Mesendoderm (in vitro differentiated cells): Measurements from ENCODE around the gene VTI1A.

Experiments used
- DNase-seq: peaks from one replicate; pipeline ENCODE4 v3.0.0; 2013
- H2AK5ac ChIP-seq: 2 replicates; pipeline ENCODE4 v1.6.1; 2013; ENCODE audit warnings: low read length, inconsistent platforms
- H2BK120ac ChIP-seq: 2 replicates; pipeline ENCODE4 v1.6.1; 2013; ENCODE audit warnings: low read depth, mild to moderate bottlenecking, low read length, moderate library complexity, mixed read lengths
- H2BK15ac ChIP-seq: replicated peaks from 2 replicates; pipeline ENCODE4 v1.6.1; 2013; ENCODE audit warnings: low read depth, mild to moderate bottlenecking, moderate library complexity
- H2BK5ac ChIP-seq: 2 replicates; pipeline ENCODE4 v1.6.1; 2013; ENCODE audit warnings: low read length, inconsistent platforms
- H3K18ac ChIP-seq: 2 replicates; pipeline ENCODE4 v1.6.1; 2013; ENCODE audit warnings: mild to moderate bottlenecking, low read length, mixed read lengths
- H3K23ac ChIP-seq: one replicate; pipeline ENCODE4 v1.6.1; 2013; ENCODE audit warnings: low read length
- H3K27ac ChIP-seq: 2 replicates; pipeline ENCODE4 v1.5.1; 2013; ENCODE audit warnings: low read depth, mild to moderate bottlenecking, inconsistent platforms, low read length, moderate library complexity
- H3K27me3 ChIP-seq: 2 replicates; pipeline ENCODE4 v1.6.1; 2013; ENCODE audit warnings: low read length, control low read depth, mild to moderate bottlenecking, inconsistent platforms; ENCODE audit not compliant: insufficient read depth, poor library complexity
- H3K36me3 ChIP-seq: 2 replicates; pipeline ENCODE4 v1.6.1; 2013; ENCODE audit warnings: low read length, inconsistent platforms; ENCODE audit not compliant: control insufficient read depth, insufficient read depth
- H3K4ac ChIP-seq: one replicate; pipeline ENCODE4 v1.6.1; 2013; ENCODE audit warnings: low read depth, mild to moderate bottlenecking, low read length, moderate library complexity
- H3K4me1 ChIP-seq: 2 replicates; pipeline ENCODE4 v1.6.1; 2013; ENCODE audit warnings: low read depth, low read length, inconsistent platforms; ENCODE audit not compliant: control insufficient read depth
- H3K4me2 ChIP-seq: 2 replicates; pipeline ENCODE4 v1.6.1; 2013; ENCODE audit warnings: low read length
- H3K4me3 ChIP-seq: 2 replicates; pipeline ENCODE4 v1.5.1; 2013; ENCODE audit warnings: mild to moderate bottlenecking, low read length
- H3K56ac ChIP-seq: one replicate; pipeline ENCODE4 v1.6.1; 2013; ENCODE audit warnings: low read length
- H3K79me1 ChIP-seq: 2 replicates; pipeline ENCODE4 v1.6.1; 2013; ENCODE audit warnings: low read length, inconsistent platforms
- H3K79me2 ChIP-seq: 2 replicates; pipeline ENCODE4 v1.6.1; 2013; ENCODE audit warnings: mild to moderate bottlenecking, low read length; ENCODE audit not compliant: control insufficient read depth, insufficient read depth
- H3K9ac ChIP-seq: 2 replicates; pipeline ENCODE4 v1.6.1; 2013; ENCODE audit warnings: low read length, inconsistent platforms
- H4K5ac ChIP-seq: one replicate; pipeline ENCODE4 v1.6.1; 2013; ENCODE audit warnings: low read length
- H4K8ac ChIP-seq: one replicate; pipeline ENCODE4 v1.6.1; 2013; ENCODE audit warnings: low read depth, mild to moderate bottlenecking, control low read depth, low read length, moderate library complexity
- WGBS: extraction: QIAGEN DNeasy Blood & Tissue Kit; methylation state at CpG from one replicate; pipeline ENCODE4 v1.1.7; 2013; ENCODE audit warnings: low lambda C conversion rate, missing lambda C conversion rate; ENCODE audit not compliant: insufficient coverage; ENCODE audit errors: extremely low coverage; 5-methylcytosine and 5-hydroxymethylcytosine counted together

Gene VTI1A

GRCh38 chr10:112835217-112835715, 388.3 kb downstream of the VTI1A start:
- H3K23ac ChIP-seq = no peak overlapping the region
- no peaks in the 10 kb centered on the region for H3K79me2 ChIP-seq
- no peak overlapping the region for H2BK120ac ChIP-seq
- no peak overlapping the region for H3K27ac ChIP-seq
- no peak overlapping the region for H3K18ac ChIP-seq
- DNase-seq = no peak
- no peak overlapping the region for H3K4me2 ChIP-seq
- no peak overlapping the region for H3K9ac ChIP-seq
- H3K4me3 ChIP-seq = no peak overlapping the region
- no peak overlapping the region for H2BK5ac ChIP-seq
- no peak overlapping the region for H3K4ac ChIP-seq
- no peak overlapping the region for H2BK15ac ChIP-seq
- H4K5ac ChIP-seq = no peak overlapping the region
- no CpG with 5 or more reads among the region's 11 CpGs for WGBS
- no peak overlapping the region for H4K8ac ChIP-seq
- no peaks in the 10 kb centered on the region for H3K27me3 ChIP-seq
- H2AK5ac ChIP-seq = no peak overlapping the region
- no peaks in the 10 kb centered on the region for H3K79me1 ChIP-seq
- no peaks in the 10 kb centered on the region for H3K36me3 ChIP-seq
- H3K56ac ChIP-seq = no peak overlapping the region
- H3K4me1 ChIP-seq = peaks cover 11% of the 10 kb centered on the region

DNA sequence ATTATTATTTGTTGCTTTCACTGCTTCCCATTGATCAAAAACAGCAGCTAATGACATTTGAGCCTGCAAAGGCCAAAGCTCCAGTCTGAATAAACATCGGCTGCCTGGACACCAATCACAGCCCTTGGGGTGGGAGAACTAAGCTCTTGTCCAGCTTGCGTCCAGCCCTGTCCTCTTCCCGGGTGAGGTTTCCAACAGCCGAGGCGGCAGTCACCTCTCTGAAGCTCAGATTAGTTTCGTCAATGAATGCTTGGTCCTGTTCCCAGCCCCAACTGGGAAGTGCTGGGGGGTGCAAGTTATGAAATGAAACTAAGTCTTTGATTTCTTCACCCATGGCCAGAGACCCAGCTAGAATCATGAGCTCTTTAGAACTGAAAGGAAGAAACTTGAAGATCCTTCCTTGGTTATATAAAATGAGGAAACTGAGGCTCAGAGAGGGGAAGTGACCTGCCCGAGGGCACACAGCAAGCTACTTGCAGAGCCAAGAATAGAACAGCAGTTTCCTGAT, 389.0 kb downstream of the VTI1A start:
- Histone ChIP-seq H3K79me1 (no peaks in the 10 kb centered on the region), H3K4me1 (peaks cover 11% of the 10 kb centered on the region), H2AK5ac (no peak overlapping the region), H3K18ac (no peak overlapping the region), H3K4ac (no peak overlapping the region), H4K8ac (no peak overlapping the region), H2BK15ac (no peak overlapping the region), H3K23ac (no peak overlapping the region), H3K27me3 (no peaks in the 10 kb centered on the region), H4K5ac (no peak overlapping the region), H3K36me3 (no peaks in the 10 kb centered on the region), H3K79me2 (no peaks in the 10 kb centered on the region), H3K9ac (no peak overlapping the region), H2BK120ac (no peak overlapping the region), H3K27ac (no peak overlapping the region), H3K4me2 (no peak overlapping the region), H3K4me3 (no peak overlapping the region), H2BK5ac (no peak overlapping the region), H3K56ac (no peak overlapping the region)
- DNase-seq = no peak
- no CpG with 5 or more reads among the region's 7 CpGs for WGBS

DNA sequence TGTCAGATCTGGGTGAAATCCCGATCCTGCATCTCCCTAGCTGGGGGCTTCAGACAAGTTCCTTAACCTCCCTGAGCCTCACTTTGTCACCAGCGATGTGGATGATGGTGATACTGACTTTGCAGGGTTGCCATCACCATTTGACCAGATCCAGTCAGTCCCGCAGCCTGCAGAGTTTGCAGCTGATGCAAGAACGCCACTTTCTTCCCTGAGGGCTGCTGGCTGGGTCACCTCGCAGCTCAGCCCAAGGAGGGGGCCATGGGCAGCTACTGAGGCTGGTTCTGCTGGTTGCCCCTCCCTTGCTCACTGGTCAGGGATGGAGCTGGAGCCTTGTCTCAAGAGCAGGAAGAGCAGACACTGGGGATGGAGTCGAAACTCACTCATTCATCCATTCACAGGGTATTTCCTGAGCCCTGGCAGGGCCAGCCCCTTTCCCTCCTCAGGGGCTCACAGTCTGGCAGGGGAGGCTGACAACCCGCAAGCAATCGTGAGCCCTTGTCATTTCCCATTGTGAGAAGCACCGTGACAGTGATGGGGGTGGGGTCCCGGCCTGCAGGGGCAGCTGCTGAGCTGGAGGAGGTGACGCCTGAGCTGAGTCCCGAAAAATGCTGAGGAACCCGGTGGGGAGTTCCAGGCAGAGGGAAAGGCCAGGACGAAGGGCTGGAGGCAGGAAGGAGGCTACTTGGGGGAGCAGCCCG, 391.9 kb downstream of the VTI1A start:
- WGBS = no CpG with 5 or more reads among the region's 15 CpGs

DNA sequence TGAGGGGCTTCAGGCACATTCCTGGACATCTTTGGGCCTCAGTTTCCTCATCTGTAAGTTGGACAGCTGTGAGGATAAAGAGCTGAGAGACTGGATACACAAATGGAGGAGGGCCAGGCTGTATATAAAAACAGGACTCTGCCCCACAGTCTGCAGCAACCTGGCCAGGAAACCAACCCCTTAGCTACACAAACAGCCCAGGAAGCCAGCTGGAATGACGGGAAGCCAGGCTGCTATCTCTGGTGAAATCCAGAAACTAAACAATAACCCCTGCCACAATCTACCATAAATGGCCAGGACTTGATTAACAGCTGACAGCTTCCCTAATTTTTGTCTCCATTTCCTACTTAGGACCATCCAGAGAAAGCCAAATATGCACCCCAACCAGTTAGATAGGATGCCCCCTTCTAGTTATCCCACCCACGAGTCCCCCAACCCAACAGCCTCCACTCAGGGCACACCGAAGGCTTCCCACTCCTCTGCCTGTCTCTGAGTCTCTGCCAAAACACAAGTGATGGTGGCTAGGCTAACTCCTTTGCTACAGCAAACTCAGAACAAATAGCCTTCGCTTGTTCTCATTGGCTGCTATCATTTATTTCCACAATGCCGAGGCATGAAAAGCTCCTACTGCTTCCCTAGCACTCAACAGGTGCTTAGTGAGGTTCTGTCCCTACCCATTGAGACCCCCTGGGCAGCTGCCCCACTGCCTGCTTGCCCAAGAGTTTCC, 393.1 kb downstream of the VTI1A start:
- no peak overlapping the region for H3K4me2 ChIP-seq
- no peak overlapping the region for H3K4ac ChIP-seq
- no peak overlapping the region for H3K23ac ChIP-seq
- H3K79me1 ChIP-seq = no peaks in the 10 kb centered on the region
- H3K27me3 ChIP-seq = no peaks in the 10 kb centered on the region
- no peak overlapping the region for H4K5ac ChIP-seq
- no peak overlapping the region for H2BK120ac ChIP-seq
- no peak overlapping the region for H2BK5ac ChIP-seq
- peaks cover 7% of the 10 kb centered on the region for H3K4me1 ChIP-seq
- WGBS = no CpG with 5 or more reads among the region's 5 CpGs
- DNase-seq = no peak
- no peak overlapping the region for H3K9ac ChIP-seq
- H3K4me3 ChIP-seq = no peak overlapping the region
- no peak overlapping the region for H2BK15ac ChIP-seq
- H3K56ac ChIP-seq = no peak overlapping the region
- H4K8ac ChIP-seq = no peak overlapping the region
- H3K36me3 ChIP-seq = no peaks in the 10 kb centered on the region
- peak overlapping the region; percentile 68 for H2AK5ac ChIP-seq
- no peak overlapping the region for H3K18ac ChIP-seq
- H3K79me2 ChIP-seq = no peaks in the 10 kb centered on the region
- H3K27ac ChIP-seq = no peak overlapping the region

More for the DNA sequence above, 391.9 kb downstream of the VTI1A start:
- Histone ChIP-seq H3K4me2 (peak overlapping the region; percentile 10), H3K4me1 (peaks cover 7% of the 10 kb centered on the region), H3K27me3 (no peaks in the 10 kb centered on the region), H3K79me1 (no peaks in the 10 kb centered on the region), H3K4me3 (no peak overlapping the region), H3K4ac (no peak overlapping the region), H4K5ac (no peak overlapping the region), H3K27ac (no peak overlapping the region), H3K36me3 (no peaks in the 10 kb centered on the region), H2BK120ac (no peak overlapping the region), H3K23ac (no peak overlapping the region), H3K9ac (no peak overlapping the region), H2AK5ac (no peak overlapping the region), H2BK15ac (no peak overlapping the region), H2BK5ac (peak overlapping the region; percentile 22), H4K8ac (no peak overlapping the region), H3K79me2 (no peaks in the 10 kb centered on the region), H3K56ac (peak overlapping the region; percentile 37), H3K18ac (peak overlapping the region; percentile 1)
- peak; percentile 83 for DNase-seq

DNA sequence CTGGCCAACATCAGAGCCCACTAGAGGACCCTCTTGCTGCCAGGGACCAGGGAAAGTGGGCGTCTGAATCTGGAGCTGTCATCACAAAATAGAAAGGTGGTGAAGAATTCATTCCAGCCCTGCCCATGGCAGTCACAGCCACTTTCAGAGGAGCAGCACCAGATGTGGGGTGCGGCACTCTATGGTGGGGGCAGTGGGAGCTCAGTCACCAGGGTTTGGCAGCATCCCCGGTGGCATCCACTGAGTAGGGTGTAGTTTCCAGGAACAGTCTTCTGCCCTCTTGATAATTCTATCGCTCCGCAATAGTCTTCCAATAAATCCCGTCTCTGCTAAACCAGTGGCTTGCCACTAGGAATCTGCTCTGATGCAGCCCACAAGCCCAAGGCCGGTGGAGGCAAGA, 394.5 kb downstream of the VTI1A start:
- H2BK15ac ChIP-seq = no peak overlapping the region
- H2BK5ac ChIP-seq = no peak overlapping the region
- no peak overlapping the region for H3K23ac ChIP-seq
- no peaks in the 10 kb centered on the region for H3K79me1 ChIP-seq
- WGBS = no CpG with 5 or more reads among the region's 7 CpGs
- H2BK120ac ChIP-seq = no peak overlapping the region
- H3K18ac ChIP-seq = no peak overlapping the region
- H3K4me2 ChIP-seq = no peak overlapping the region
- peaks cover 7% of the 10 kb centered on the region for H3K4me1 ChIP-seq
- H3K56ac ChIP-seq = no peak overlapping the region
- H3K27me3 ChIP-seq = no peaks in the 10 kb centered on the region
- no peak overlapping the region for H4K8ac ChIP-seq
- H3K4me3 ChIP-seq = no peak overlapping the region
- no peak for DNase-seq
- no peak overlapping the region for H2AK5ac ChIP-seq
- no peaks in the 10 kb centered on the region for H3K36me3 ChIP-seq
- no peak overlapping the region for H4K5ac ChIP-seq
- H3K27ac ChIP-seq = no peak overlapping the region
- no peak overlapping the region for H3K9ac ChIP-seq
- no peaks in the 10 kb centered on the region for H3K79me2 ChIP-seq
- no peak overlapping the region for H3K4ac ChIP-seq
